Trophoblast cell (in vitro differentiated cells and primary cell): ENCODE measurements around the gene GPR146.
A peak's percentile ranks its signal among the peaks of the same experiment; 100 is the strongest.

Source experiments
- DNase-seq, 2 donors: peaks; one replicate each; pipeline ENCODE4 v3.0.0-alpha.2; 2016
- H2AFZ ChIP-seq: 2 replicates; pipeline ENCODE4 v1.6.1; 2013; ENCODE audit warnings: low read length, moderate library complexity, mild to moderate bottlenecking; ENCODE audit not compliant: insufficient read depth, poor library complexity
- H2AK5ac ChIP-seq: 2 replicates; pipeline ENCODE4 v1.6.1; 2013; ENCODE audit warnings: mild to moderate bottlenecking, low read length
- H2BK120ac ChIP-seq: 2 replicates; pipeline ENCODE4 v1.6.1; 2013; ENCODE audit warnings: low read length, mild to moderate bottlenecking, moderate library complexity; ENCODE audit not compliant: insufficient read depth, poor library complexity
- H2BK12ac ChIP-seq: 2 replicates; pipeline ENCODE4 v1.6.1; 2013; ENCODE audit warnings: mild to moderate bottlenecking, low read length, moderate library complexity
- H2BK5ac ChIP-seq: 2 replicates; pipeline ENCODE4 v1.6.1; 2013; ENCODE audit warnings: low read length, low read depth, moderate library complexity, mild to moderate bottlenecking; ENCODE audit not compliant: poor library complexity
- H3K14ac ChIP-seq: 2 replicates; pipeline ENCODE4 v1.6.1; 2013; ENCODE audit warnings: mild to moderate bottlenecking, low read length
- H3K18ac ChIP-seq: 2 replicates; pipeline ENCODE4 v1.6.1; 2013; ENCODE audit warnings: mild to moderate bottlenecking, low read length
- H3K23ac ChIP-seq: 2 replicates; pipeline ENCODE4 v1.6.1; 2013; ENCODE audit warnings: low read length
- H3K27ac ChIP-seq: 2 replicates; pipeline ENCODE4 v1.5.1; 2013; ENCODE audit warnings: low read depth, mild to moderate bottlenecking, inconsistent platforms, low read length, moderate library complexity
- H3K27me3 ChIP-seq: 2 replicates; pipeline ENCODE4 v1.6.1; 2013; ENCODE audit warnings: inconsistent platforms, mild to moderate bottlenecking, low read length, moderate library complexity; ENCODE audit not compliant: insufficient read depth
- H3K36me3 ChIP-seq, 2 experiments: 1 replicate in 1 of 2; 2 replicates in 1 of 2; pipeline ENCODE4 v1.6.1; 2013; ENCODE audit warnings: low read length in 2 of 2, mild to moderate bottlenecking in 2 of 2, moderate library complexity in 1 of 2; ENCODE audit not compliant: insufficient read depth in 2 of 2, control insufficient read depth in 1 of 2
- H3K4ac ChIP-seq: 2 replicates; pipeline ENCODE4 v1.6.1; 2013; ENCODE audit warnings: low read depth, mild to moderate bottlenecking, low read length, moderate library complexity
- H3K4me1 ChIP-seq, 2 experiments: 1 replicate in 1 of 2; 2 replicates in 1 of 2; pipeline ENCODE4 v1.6.1; 2013; ENCODE audit warnings: low read length in 2 of 2, mild to moderate bottlenecking in 2 of 2, moderate library complexity in 1 of 2; ENCODE audit not compliant: insufficient read depth in 2 of 2, control insufficient read depth in 1 of 2
- H3K4me2 ChIP-seq: 2 replicates; pipeline ENCODE4 v1.6.1; 2013; ENCODE audit warnings: inconsistent platforms, mild to moderate bottlenecking, low read length, moderate library complexity
- H3K4me3 ChIP-seq: 2 replicates; pipeline ENCODE4 v1.5.1; 2013; ENCODE audit warnings: mild to moderate bottlenecking, low read depth, low read length, inconsistent platforms
- H3K79me1 ChIP-seq: one replicate; pipeline ENCODE4 v1.6.1; 2013; ENCODE audit warnings: low read length
- H3K79me2 ChIP-seq: 2 replicates; pipeline ENCODE4 v1.6.1; 2013; ENCODE audit warnings: low read length, mild to moderate bottlenecking; ENCODE audit not compliant: control insufficient read depth, insufficient read depth, poor library complexity
- H3K9ac ChIP-seq: 2 replicates; pipeline ENCODE4 v1.6.1; 2013; ENCODE audit warnings: mild to moderate bottlenecking, low read length
- H3K9me3 ChIP-seq: 2 replicates; pipeline ENCODE4 v1.6.1; 2013; ENCODE audit warnings: low read depth, mild to moderate bottlenecking, control low read depth, inconsistent platforms, low read length; ENCODE audit not compliant: insufficient read depth
- H4K12ac ChIP-seq: 2 replicates; pipeline ENCODE4 v1.6.1; 2013; ENCODE audit warnings: low read depth, mild to moderate bottlenecking, low read length, moderate library complexity
- H4K8ac ChIP-seq: 2 replicates; pipeline ENCODE4 v1.6.1; 2013; ENCODE audit warnings: low read depth, mild to moderate bottlenecking, low read length, moderate library complexity
- H4K91ac ChIP-seq: one replicate; pipeline ENCODE4 v1.6.1; 2013; ENCODE audit warnings: low read depth, mild to moderate bottlenecking, low read length, moderate library complexity
- WGBS: extraction: QIAGEN DNeasy Blood & Tissue Kit; methylation state at CpG from one replicate; pipeline ENCODE4 v1.1.7; 2013; ENCODE audit warnings: missing lambda C conversion rate; ENCODE audit not compliant: insufficient read length, insufficient coverage; ENCODE audit errors: extremely low coverage; 5-methylcytosine and 5-hydroxymethylcytosine counted together

The GPR146 gene

DNA sequence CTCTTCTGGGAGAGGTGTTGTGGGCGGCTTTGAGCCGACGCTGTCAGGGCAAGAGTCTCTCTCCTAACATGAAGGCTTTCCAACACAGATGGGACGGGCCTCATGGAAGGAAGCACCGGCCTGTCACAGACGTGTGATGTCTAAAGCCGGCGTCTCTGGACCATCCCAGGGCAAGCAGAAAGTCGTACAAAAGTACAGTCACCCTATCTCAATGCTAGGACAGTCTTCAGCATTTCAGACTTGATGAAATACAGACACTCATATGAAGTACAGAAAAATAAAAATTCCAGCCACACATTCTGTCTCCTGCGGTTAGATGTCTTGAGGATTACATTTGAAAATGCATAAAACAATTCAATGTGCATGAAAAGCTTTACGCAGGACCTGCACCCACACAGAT is 30.8 kb upstream of the GPR146 start:
- H3K79me2 ChIP-seq: no peaks in the 10 kb centered on the region
- H3K27ac ChIP-seq: no peak overlapping the region
- peaks cover 6% of the 10 kb centered on the region for H3K9me3 ChIP-seq
- no peak overlapping the region for H2BK5ac ChIP-seq
- H4K91ac ChIP-seq: no peak overlapping the region
- no peak overlapping the region for H3K14ac ChIP-seq
- H4K12ac ChIP-seq: no peak overlapping the region
- no peak overlapping the region for H3K4me3 ChIP-seq
- H3K4me2 ChIP-seq: no peak overlapping the region
- peaks cover 15 to 23% of the 10 kb centered on the region in 2 experiments for H3K36me3 ChIP-seq
- no peaks in the 10 kb centered on the region for H3K79me1 ChIP-seq
- no peak overlapping the region for H2BK12ac ChIP-seq
- no peak overlapping the region for H2BK120ac ChIP-seq
- WGBS: no CpG with 5 or more reads among the region's 11 CpGs
- no peaks in the 10 kb centered on the region for H3K27me3 ChIP-seq
- no peak overlapping the region for H3K4ac ChIP-seq
- no peak overlapping the region for H2AFZ ChIP-seq
- H4K8ac ChIP-seq: no peak overlapping the region
- no peak overlapping the region for H2AK5ac ChIP-seq
- no peak for DNase-seq
- no peak overlapping the region for H3K9ac ChIP-seq
- no peak overlapping the region for H3K23ac ChIP-seq
- H3K4me1 ChIP-seq: peaks cover 11 to 24% of the 10 kb centered on the region in 2 experiments
- no peak overlapping the region for H3K18ac ChIP-seq

- Histone ChIP-seq H3K14ac (no peak overlapping the region), H3K4me3 (no peak overlapping the region), H2AFZ (no peak overlapping the region), H3K79me1 (no peaks in the 10 kb centered on the region), H3K23ac (no peak overlapping the region), H3K9ac (no peak overlapping the region), H2BK120ac (no peak overlapping the region), H3K79me2 (no peaks in the 10 kb centered on the region), H3K27ac (no peak overlapping the region), H3K18ac (no peak overlapping the region), H3K4ac (no peak overlapping the region), H2AK5ac (no peak overlapping the region), H3K36me3 (peaks cover 9 to 16% of the 10 kb centered on the region in 2 experiments), H3K4me1 (peaks cover 11 to 24% of the 10 kb centered on the region in 2 experiments), H2BK12ac (no peak overlapping the region), H2BK5ac (no peak overlapping the region), H3K27me3 (no peaks in the 10 kb centered on the region), H4K8ac (no peak overlapping the region), H4K12ac (no peak overlapping the region), H4K91ac (no peak overlapping the region), H3K4me2 (no peak overlapping the region), H3K9me3 (peaks cover 3% of the 10 kb centered on the region)
- no CpG with 5 or more reads among the region's 20 CpGs for WGBS
- peak; percentile 54 to 70 for DNase-seq
Observed at GRCh38 chr7:1014681-1015080, 29.7 kb upstream of the GPR146 start.

- peak in 1 of 2 donors; percentile 37 for DNase-seq
- H3K18ac ChIP-seq: peak overlapping the region; percentile 28
- H2AK5ac ChIP-seq: peak overlapping the region; percentile 7
- peak overlapping the region; percentile 12 for H3K27ac ChIP-seq
- peaks cover 3% of the 10 kb centered on the region for H3K9me3 ChIP-seq
- H2BK5ac ChIP-seq: no peak overlapping the region
- H3K4me2 ChIP-seq: no peak overlapping the region
- H3K79me1 ChIP-seq: no peaks in the 10 kb centered on the region
- H3K4me3 ChIP-seq: no peak overlapping the region
- no peaks in the 10 kb centered on the region for H3K27me3 ChIP-seq
- no peak overlapping the region for H2BK120ac ChIP-seq
- no peaks in the 10 kb centered on the region for H3K79me2 ChIP-seq
- WGBS: no CpG with 5 or more reads among the region's 28 CpGs
- peak overlapping the region; percentile 28 for H4K91ac ChIP-seq
- no peak overlapping the region for H3K14ac ChIP-seq
- no peak overlapping the region for H4K12ac ChIP-seq
- H3K36me3 ChIP-seq: peaks cover 4 to 13% of the 10 kb centered on the region in 2 experiments
- no peak overlapping the region for H2BK12ac ChIP-seq
- no peak overlapping the region for H3K23ac ChIP-seq
- no peak overlapping the region for H2AFZ ChIP-seq
- H3K4me1 ChIP-seq: peaks cover 11 to 24% of the 10 kb centered on the region in 2 experiments
- H3K4ac ChIP-seq: peak overlapping the region; percentile 13
- H3K9ac ChIP-seq: no peak overlapping the region
- H4K8ac ChIP-seq: no peak overlapping the region
Observed at GRCh38 chr7:1015196-1016121, 28.9 kb upstream of the GPR146 start.

- H2BK12ac ChIP-seq: no peak overlapping the region
- no peak overlapping the region for H3K23ac ChIP-seq
Observed at GRCh38 chr7:1016577-1017531, 27.5 kb upstream of the GPR146 start.

More at GRCh38 chr7:1016577-1017531, 27.5 kb upstream of the GPR146 start:
- no peaks in the 10 kb centered on the region for H3K79me2 ChIP-seq
- H3K14ac ChIP-seq: no peak overlapping the region
- H2BK120ac ChIP-seq: no peak overlapping the region
- H3K9me3 ChIP-seq: peaks cover 8% of the 10 kb centered on the region
- no peak overlapping the region for H2AK5ac ChIP-seq
- H2AFZ ChIP-seq: no peak overlapping the region
- no peak for DNase-seq
- no peak overlapping the region for H3K27ac ChIP-seq
- peak overlapping the region; percentile 4 for H3K18ac ChIP-seq
- H3K36me3 ChIP-seq: peaks cover 15 to 23% of the 10 kb centered on the region in 2 experiments
- H4K91ac ChIP-seq: no peak overlapping the region
- H3K4me3 ChIP-seq: no peak overlapping the region
- no peak overlapping the region for H3K4me2 ChIP-seq
- H4K8ac ChIP-seq: no peak overlapping the region
- no peak overlapping the region for H3K4ac ChIP-seq
- peaks cover 11 to 24% of the 10 kb centered on the region in 2 experiments for H3K4me1 ChIP-seq
- H3K27me3 ChIP-seq: no peaks in the 10 kb centered on the region
- H3K79me1 ChIP-seq: no peaks in the 10 kb centered on the region
- H3K9ac ChIP-seq: no peak overlapping the region
- no peak overlapping the region for H4K12ac ChIP-seq
- no CpG with 5 or more reads among the region's 51 CpGs for WGBS
- H2BK5ac ChIP-seq: no peak overlapping the region
